ENCODE measurements around the gene KCNG2.

GRCh38 chr18:79947054-79947755, 149.5 kb downstream of the KCNG2 start:
- TF ChIP-seq, protein P1, sequence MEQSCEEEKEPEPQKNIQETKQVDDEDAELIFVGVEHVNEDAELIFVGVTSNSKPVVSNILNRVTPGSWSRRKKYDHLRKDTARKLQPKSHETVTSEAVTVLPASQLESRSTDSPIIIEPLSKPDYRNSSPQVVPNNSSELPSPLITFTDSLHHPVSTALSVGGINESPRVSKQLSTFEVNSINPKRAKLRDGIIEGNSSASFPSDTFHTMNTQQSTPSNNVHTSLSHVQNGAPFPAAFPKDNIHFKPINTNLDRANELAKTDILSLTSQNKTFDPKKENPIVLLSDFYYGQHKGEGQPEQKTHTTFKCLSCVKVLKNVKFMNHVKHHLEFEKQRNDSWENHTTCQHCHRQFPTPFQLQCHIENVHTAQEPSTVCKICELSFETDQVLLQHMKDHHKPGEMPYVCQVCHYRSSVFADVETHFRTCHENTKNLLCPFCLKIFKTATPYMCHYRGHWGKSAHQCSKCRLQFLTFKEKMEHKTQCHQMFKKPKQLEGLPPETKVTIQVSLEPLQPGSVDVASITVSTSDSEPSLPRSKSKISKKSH (CRISPR knock-in tag; IDR thresholded peaks at IDR 0.05; ENCODE audit: borderline replicate concordance) = no peak
- no peak for TF ChIP-seq POLR2A (IDR thresholded peaks at IDR 0.05; ENCODE audit: insufficient read depth in 1 of 2, low read depth in 2 of 2, low read length in 2 of 2)
- TF ChIP-seq SUZ12 (IDR thresholded peaks at IDR 0.05; ENCODE audit: low read depth, low read length) = no peak
- TF ChIP-seq ZNF296 (CRISPR knock-in tag; conservative IDR thresholded peaks at IDR 0.05) = no peak
- TF ChIP-seq KDM5A (IDR thresholded peaks at IDR 0.05; ENCODE audit: borderline replicate concordance, low read length) = no peak
- no peak for TF ChIP-seq NR2F2 (IDR thresholded peaks at IDR 0.05; ENCODE audit: borderline replicate concordance, low read depth)
- no peak for TF ChIP-seq MXI1 (IDR thresholded peaks at IDR 0.05; ENCODE audit: borderline replicate concordance, low read depth, low read length)
- no peak for TF ChIP-seq ZNF572 (CRISPR knock-in tag; IDR thresholded peaks at IDR 0.05)

Data from HepG2 (cell line).